RWPE2 (cell line): ENCODE measurements around the gene MOSPD2.

Experiments used
- ATAC-seq: fragments of 200-7000 bp; cut with Tn5 transposase; 3 replicates; pipeline ENCODE4 v1.9.1; 2021; ENCODE audit warnings: low read depth
- DNase-seq: peaks from one replicate; pipeline ENCODE4 v3.0.0-alpha.2; 2020; ENCODE audit warnings: low spot score
- H3K27ac ChIP-seq: fragments of 450-650 bp; 2 replicates; pipeline ENCODE4 v1.5.1; 2017; ENCODE audit warnings: mild to moderate bottlenecking; ENCODE audit not compliant: poor library complexity, severe bottlenecking
- H3K27me3 ChIP-seq: fragments of 250-450 bp; sonication (Bioruptor Pico); 2 replicates; pipeline ENCODE4 v1.5.1; 2021; ENCODE audit warnings: mild to moderate bottlenecking, moderate library complexity; ENCODE audit not compliant: insufficient read depth, poor library complexity, severe bottlenecking
- H3K36me3 ChIP-seq: fragments of 250-450 bp; sonication (Bioruptor Pico); 2 replicates; pipeline ENCODE4 v1.5.1; 2020; ENCODE audit warnings: low read depth, mild to moderate bottlenecking, moderate library complexity
- H3K4me1 ChIP-seq: fragments of 250-450 bp; sonication (Bioruptor Pico); 2 replicates; pipeline ENCODE4 v1.5.1; 2021; ENCODE audit warnings: mild to moderate bottlenecking, moderate library complexity; ENCODE audit not compliant: insufficient read depth, poor library complexity, severe bottlenecking
- H3K4me3 ChIP-seq: fragments of 250-450 bp; sonication (Bioruptor Pico); 2 replicates; pipeline ENCODE4 v1.5.1; 2021; ENCODE audit warnings: mild to moderate bottlenecking, moderate library complexity; ENCODE audit not compliant: severe bottlenecking
- H3K9me3 ChIP-seq: fragments of 250-450 bp; sonication (Bioruptor Pico); 2 replicates; pipeline ENCODE4 v1.5.1; 2021; ENCODE audit warnings: mild to moderate bottlenecking, moderate library complexity; ENCODE audit not compliant: severe bottlenecking
- CTCF ChIP-seq: fragments of 450-650 bp; IDR thresholded peaks from one replicate; pipeline ENCODE4 v1.5.1; 2017; ENCODE audit warnings: mild to moderate bottlenecking, moderate library complexity; ENCODE audit not compliant: poor library complexity, severe bottlenecking

Gene MOSPD2

GRCh38 chrX:14872851-14873675 lies at the start of gene MOSPD2, which contains the start of gene FANCB:
TSS of gene MOSPD2 (plus strand) at chrX:14873421. CDS start at chrX:14873529, 108 bp downstream.
TSS of gene FANCB (minus strand) at chrX:14873069. CDS start at chrX:14865510, 7,559 bp downstream.
- no peaks in the 10 kb centered on the region for H3K9me3 ChIP-seq
- peak within 1 kb of the TSS; percentile 22 for H3K27ac ChIP-seq
- no peaks in the 10 kb centered on the region for H3K4me1 ChIP-seq
- no peaks in the 10 kb centered on the region for H3K27me3 ChIP-seq
- H3K4me3 ChIP-seq = peak within 1 kb of the TSS; percentile 77
- ATAC-seq = peak; percentile 96
- DNase-seq = peak; percentile 91
- TF ChIP-seq CTCF = no peak
- H3K36me3 ChIP-seq = peaks cover 14% of the 10 kb centered on the region

- no peak for DNase-seq
- H3K27ac ChIP-seq = no peak overlapping the region
- TF ChIP-seq CTCF = no peak
- H3K4me1 ChIP-seq = no peaks in the 10 kb centered on the region
- no peak for ATAC-seq
- no peaks in the 10 kb centered on the region for H3K36me3 ChIP-seq
- no peak overlapping the region for H3K4me3 ChIP-seq
- no peaks in the 10 kb centered on the region for H3K27me3 ChIP-seq
- H3K9me3 ChIP-seq = no peaks in the 10 kb centered on the region
Observed at GRCh38 chrX:14825851-14826250, 47.4 kb upstream of the MOSPD2 start.

GRCh38 chrX:14826319-14826718 lies 46.9 kb upstream of the MOSPD2 start:
- H3K27me3 ChIP-seq = no peaks in the 10 kb centered on the region
- DNase-seq = no peak
- no peak for TF ChIP-seq CTCF
- no peak overlapping the region for H3K27ac ChIP-seq
- no peaks in the 10 kb centered on the region for H3K36me3 ChIP-seq
- H3K9me3 ChIP-seq = no peaks in the 10 kb centered on the region
- no peak overlapping the region for H3K4me3 ChIP-seq
- ATAC-seq = no peak
- H3K4me1 ChIP-seq = no peaks in the 10 kb centered on the region

GRCh38 chrX:14829643-14830042 lies 43.6 kb upstream of the MOSPD2 start:
- H3K27me3 ChIP-seq = no peaks in the 10 kb centered on the region
- no peak for TF ChIP-seq CTCF
- no peak overlapping the region for H3K4me3 ChIP-seq
- no peaks in the 10 kb centered on the region for H3K4me1 ChIP-seq
- H3K27ac ChIP-seq = no peak overlapping the region
- no peaks in the 10 kb centered on the region for H3K9me3 ChIP-seq
- DNase-seq (no peak), ATAC-seq (no peak)
- H3K36me3 ChIP-seq = no peaks in the 10 kb centered on the region

GRCh38 chrX:14832151-14832550 lies 41.1 kb upstream of the MOSPD2 start:
- Histone ChIP-seq H3K9me3 (no peaks in the 10 kb centered on the region), H3K4me3 (no peak overlapping the region), H3K27me3 (no peaks in the 10 kb centered on the region), H3K4me1 (no peaks in the 10 kb centered on the region), H3K36me3 (peaks cover 6% of the 10 kb centered on the region), H3K27ac (no peak overlapping the region)
- ATAC-seq = no peak
- no peak for TF ChIP-seq CTCF
- no peak for DNase-seq
